KMS-11 (cell line): ENCODE data around the gene DMRT2.

Experiments used
- H2AFZ ChIP-seq: fragments of 200-600 bp; sonication (generic); 2 replicates; pipeline ENCODE4 v1.6.1; 2016; ENCODE audit warnings: antibody characterized with exemption, mixed run types, low read depth
- H3K27ac ChIP-seq: fragments of 200-600 bp; sonication (generic); 2 replicates; pipeline ENCODE4 v1.6.1; 2016; ENCODE audit warnings: mild to moderate bottlenecking, mixed run types
- H3K27me3 ChIP-seq: fragments of 200-600 bp; sonication (generic); 2 replicates; pipeline ENCODE4 v1.6.1; 2017; ENCODE audit warnings: mild to moderate bottlenecking, low read depth, mixed run types, moderate library complexity; ENCODE audit not compliant: insufficient read depth
- H3K36me3 ChIP-seq: fragments of 200-600 bp; sonication (generic); 2 replicates; pipeline ENCODE4 v1.6.1; 2017; ENCODE audit warnings: mild to moderate bottlenecking, mixed run types; ENCODE audit not compliant: insufficient read depth
- H3K4me1 ChIP-seq: fragments of 200-600 bp; sonication (generic); 2 replicates; pipeline ENCODE4 v1.6.1; 2016; ENCODE audit warnings: mild to moderate bottlenecking, low read depth, mixed run types; ENCODE audit not compliant: poor library complexity, severe bottlenecking
- H3K4me2 ChIP-seq: fragments of 200-600 bp; sonication (generic); 2 replicates; pipeline ENCODE4 v1.7.0; 2016; ENCODE audit warnings: mild to moderate bottlenecking, mixed run types
- H3K4me3 ChIP-seq: fragments of 200-600 bp; sonication (generic); IDR thresholded peaks from 2 replicates; pipeline ENCODE4 v1.6.1; 2017; ENCODE audit warnings: low read depth, low read length, mixed read lengths; ENCODE audit not compliant: insufficient read depth
- H3K79me2 ChIP-seq: fragments of 200-600 bp; sonication (generic); 2 replicates; pipeline ENCODE4 v1.6.1; 2016; ENCODE audit warnings: low read depth, mixed run types; ENCODE audit not compliant: insufficient read depth
- H3K9ac ChIP-seq: fragments of 200-600 bp; sonication (generic); 2 replicates; pipeline ENCODE4 v1.6.1; 2016; ENCODE audit warnings: mild to moderate bottlenecking, mixed run types
- H4K20me1 ChIP-seq: fragments of 200-600 bp; sonication (generic); 2 replicates; pipeline ENCODE4 v1.6.1; 2016; ENCODE audit warnings: mild to moderate bottlenecking, mixed run types; ENCODE audit not compliant: insufficient read depth
- CTCF ChIP-seq: fragments of 200-600 bp; sonication (generic); conservative IDR thresholded peaks from 2 replicates; pipeline ENCODE4 v1.6.1; 2017; ENCODE audit warnings: low read depth, mild to moderate bottlenecking, antibody characterized with exemption, low read length, moderate library complexity, mixed read lengths

DMRT2 gene

GRCh38 chr9:1086517-1086916 lies 36.4 kb downstream of the DMRT2 start:
- Histone ChIP-seq H3K4me3 (no peak overlapping the region), H3K9ac (no peak overlapping the region), H3K4me1 (no peaks in the 10 kb centered on the region), H3K4me2 (no peak overlapping the region), H2AFZ (no peak overlapping the region), H3K27ac (no peak overlapping the region), H3K79me2 (no peaks in the 10 kb centered on the region), H3K27me3 (no peaks in the 10 kb centered on the region), H3K36me3 (no peaks in the 10 kb centered on the region), H4K20me1 (no peaks in the 10 kb centered on the region)
- TF ChIP-seq CTCF, result no peak

GRCh38 chr9:1087120-1087881 lies 37.1 kb downstream of the DMRT2 start:
- Histone ChIP-seq H4K20me1 (no peaks in the 10 kb centered on the region), H3K9ac (no peak overlapping the region), H3K4me3 (no peak overlapping the region), H3K27me3 (no peaks in the 10 kb centered on the region), H3K4me1 (no peaks in the 10 kb centered on the region), H3K27ac (no peak overlapping the region), H2AFZ (no peak overlapping the region), H3K4me2 (no peak overlapping the region), H3K36me3 (no peaks in the 10 kb centered on the region), H3K79me2 (no peaks in the 10 kb centered on the region)
- no peak for TF ChIP-seq CTCF

GRCh38 chr9:1094749-1095148 lies 44.6 kb downstream of the DMRT2 start:
- no peaks in the 10 kb centered on the region for H3K36me3 ChIP-seq
- H3K9ac ChIP-seq, result no peak overlapping the region
- H3K27ac ChIP-seq, result no peak overlapping the region
- H3K4me3 ChIP-seq, result no peak overlapping the region
- no peaks in the 10 kb centered on the region for H3K4me1 ChIP-seq
- no peaks in the 10 kb centered on the region for H3K79me2 ChIP-seq
- no peak for TF ChIP-seq CTCF
- H2AFZ ChIP-seq, result no peak overlapping the region
- H3K4me2 ChIP-seq, result no peak overlapping the region
- no peaks in the 10 kb centered on the region for H3K27me3 ChIP-seq
- H4K20me1 ChIP-seq, result no peaks in the 10 kb centered on the region

GRCh38 chr9:1096155-1096964 lies 46.2 kb downstream of the DMRT2 start:
- Histone ChIP-seq H3K27me3 (no peaks in the 10 kb centered on the region), H4K20me1 (no peaks in the 10 kb centered on the region), H3K27ac (no peak overlapping the region), H3K9ac (no peak overlapping the region), H3K36me3 (no peaks in the 10 kb centered on the region), H3K4me2 (no peak overlapping the region), H3K4me3 (no peak overlapping the region), H2AFZ (no peak overlapping the region), H3K4me1 (no peaks in the 10 kb centered on the region), H3K79me2 (no peaks in the 10 kb centered on the region)
- TF ChIP-seq CTCF, result no peak
